Measurements from ENCODE around the gene DCAKD. TPM values are rescaled to one million over a fixed set of nuclear protein-coding genes. Genes with fewer than 3 reads are reported as not detected.

The DCAKD gene
- polyA plus RNA-seq, 4 donors, result 4.2 to 22.5 (median 11.4) TPM

DNA sequence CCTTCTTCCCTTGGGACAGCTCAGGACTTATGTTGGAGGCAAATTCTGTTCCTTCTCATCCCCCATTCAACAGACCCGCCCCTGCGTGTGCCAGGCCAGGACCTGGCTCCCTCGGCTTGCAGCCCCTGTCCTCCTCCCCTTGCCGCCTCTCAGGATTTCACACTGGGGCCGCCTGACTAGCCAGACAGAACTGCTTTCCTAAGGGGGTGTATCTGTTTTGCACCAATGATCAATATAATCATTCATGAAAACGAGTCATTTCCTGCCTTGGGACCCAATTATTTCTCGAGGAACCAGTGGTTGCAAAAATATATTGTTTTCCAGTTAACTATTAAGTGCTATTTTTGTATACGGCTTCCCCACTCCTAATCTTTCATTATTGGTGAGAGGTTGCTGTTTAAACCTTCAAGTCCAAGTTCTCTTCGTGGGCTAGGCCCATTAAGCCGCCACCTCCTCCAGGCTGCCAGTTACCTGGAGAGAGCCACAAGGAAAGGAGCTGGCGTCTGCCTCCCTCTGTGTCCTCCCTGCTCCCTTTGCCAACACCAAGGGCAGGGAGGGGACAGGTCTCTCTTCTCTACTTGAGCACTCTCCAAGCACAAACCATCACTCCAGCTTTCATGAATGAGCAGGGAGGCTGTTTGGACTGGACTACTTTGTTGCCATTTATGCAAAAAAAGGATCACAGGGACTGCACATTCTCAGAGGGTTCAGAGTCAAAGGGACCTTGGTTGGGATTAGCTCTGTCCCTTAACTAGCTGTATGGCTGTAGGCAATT is 8.9 kb downstream of the DCAKD start:
- no peaks in the 10 kb centered on the region for H3K4me1 ChIP-seq (ENCODE audit: control insufficient read depth in 3 of 3, insufficient read depth in 2 of 3, low read depth in 1 of 3, low read length in 2 of 3)
- WGBS, 3 donors, result 67 to 73% (median 67%) methylated on average over 11 of the region's 11 CpGs
- H3K4me3 ChIP-seq (ENCODE audit: low read depth in 1 of 3, low read length in 3 of 3), result no peak overlapping the region
- H3K27ac ChIP-seq (ENCODE audit: low read depth in 1 of 3, low read length in 2 of 3), result no peak overlapping the region
- H3K36me3 ChIP-seq (ENCODE audit: control insufficient read depth in 3 of 3, insufficient read depth in 2 of 3, low read depth in 1 of 3, low read length in 3 of 3), result peaks cover 0 to 33% (median 0%) of the 10 kb centered on the region in 3 donors
- H3K27me3 ChIP-seq (ENCODE audit: control insufficient read depth in 3 of 3, insufficient read depth in 3 of 3, low read length in 3 of 3), result no peaks in the 10 kb centered on the region
- FAIRE-seq (no peak), DNase-seq (no peak)
- H3K9me3 ChIP-seq (ENCODE audit: control insufficient read depth in 2 of 2, insufficient read depth in 1 of 2, low read depth in 1 of 2, low read length in 1 of 2), result no peaks in the 10 kb centered on the region

DNA sequence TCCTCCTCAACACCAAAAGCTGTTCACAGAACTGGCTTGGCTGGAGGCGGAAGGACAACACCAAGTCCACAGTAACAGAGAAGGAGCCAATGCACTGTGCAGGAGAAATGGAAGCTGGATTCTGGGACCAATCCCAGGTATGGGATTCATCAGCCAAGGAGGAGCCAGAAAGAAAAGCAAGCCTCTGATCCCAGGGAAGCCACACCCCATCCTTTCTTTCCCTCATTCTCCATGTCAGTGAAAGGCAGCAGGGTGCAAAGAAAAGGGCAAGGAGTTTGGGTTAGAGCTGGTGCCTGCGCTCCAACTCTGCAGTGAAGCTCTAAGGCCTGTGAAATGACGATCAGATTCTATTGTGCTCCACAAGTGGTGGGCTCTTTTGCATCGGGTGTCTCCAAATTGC is 11.0 kb downstream of the DCAKD start:
- H3K27ac ChIP-seq (ENCODE audit: low read depth in 1 of 3, low read length in 2 of 3), result no peak overlapping the region
- H3K36me3 ChIP-seq (ENCODE audit: control insufficient read depth in 3 of 3, insufficient read depth in 2 of 3, low read depth in 1 of 3, low read length in 3 of 3), result peaks cover 0 to 39% (median 0%) of the 10 kb centered on the region in 3 donors
- no peaks in the 10 kb centered on the region for H3K9me3 ChIP-seq (ENCODE audit: control insufficient read depth in 2 of 2, insufficient read depth in 1 of 2, low read depth in 1 of 2, low read length in 1 of 2)
- no peak overlapping the region for H3K4me3 ChIP-seq (ENCODE audit: low read depth in 1 of 3, low read length in 3 of 3)
- DNase-seq (no peak), FAIRE-seq (no peak)
- no peaks in the 10 kb centered on the region for H3K27me3 ChIP-seq (ENCODE audit: control insufficient read depth in 3 of 3, insufficient read depth in 3 of 3, low read length in 3 of 3)
- peaks cover 0 to 13% (median 2%) of the 10 kb centered on the region in 3 donors for H3K4me1 ChIP-seq (ENCODE audit: control insufficient read depth in 3 of 3, insufficient read depth in 2 of 3, low read depth in 1 of 3, low read length in 2 of 3)
- WGBS, 3 donors, result 74 to 87% (median 85%) methylated on average over 4 of the region's 4 CpGs

DNA sequence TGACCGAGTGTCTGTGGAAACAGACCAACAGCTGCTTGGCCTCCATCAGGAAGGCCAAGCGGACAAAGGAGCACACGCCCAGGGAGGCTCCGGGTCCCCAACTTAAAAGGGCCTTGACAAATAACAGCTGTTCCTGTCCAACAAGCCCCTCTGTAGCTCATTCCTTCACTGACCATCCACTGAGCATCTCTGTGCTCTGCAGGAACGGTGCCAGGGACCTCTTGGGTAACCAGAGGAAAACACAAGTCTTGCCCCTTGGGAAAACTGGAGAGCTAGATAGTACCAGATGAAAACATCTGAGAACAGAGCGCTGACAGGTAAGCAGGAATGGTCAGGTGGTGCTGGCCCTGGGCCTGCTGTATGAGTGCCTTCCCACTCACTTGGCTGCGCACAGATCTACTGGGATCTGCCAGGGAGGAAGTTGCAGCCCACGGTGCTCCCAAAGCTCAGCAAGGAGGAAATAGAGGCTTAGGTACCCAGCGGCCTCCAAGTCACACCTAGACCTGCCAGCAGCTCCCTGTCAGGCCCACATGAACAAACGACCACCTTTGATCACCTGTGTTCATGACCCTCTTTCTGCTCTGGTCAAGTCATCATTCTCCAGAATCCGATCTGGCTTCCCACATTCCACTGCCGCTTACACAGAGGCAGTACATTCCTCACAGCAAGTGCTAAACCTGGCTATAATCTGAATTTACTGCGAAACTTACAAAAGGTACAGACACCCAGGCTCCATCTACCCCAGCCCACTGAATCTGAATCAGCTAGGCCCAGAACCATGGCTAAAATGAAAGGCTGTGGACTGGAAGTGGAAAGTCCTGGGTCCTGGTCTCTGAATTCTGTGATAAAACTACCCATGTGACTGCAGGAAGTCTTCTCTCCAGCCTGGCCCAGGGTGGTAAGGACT is 12.5 kb downstream of the DCAKD start:
- Histone ChIP-seq H3K4me3 (ENCODE audit: low read depth in 1 of 3, low read length in 3 of 3) (no peak overlapping the region), H3K27me3 (ENCODE audit: control insufficient read depth in 3 of 3, insufficient read depth in 3 of 3, low read length in 3 of 3) (no peaks in the 10 kb centered on the region), H3K36me3 (ENCODE audit: control insufficient read depth in 3 of 3, insufficient read depth in 2 of 3, low read depth in 1 of 3, low read length in 3 of 3) (peaks cover 0 to 48% (median 2%) of the 10 kb centered on the region in 3 donors), H3K4me1 (ENCODE audit: control insufficient read depth in 3 of 3, insufficient read depth in 2 of 3, low read depth in 1 of 3, low read length in 2 of 3) (peaks cover 0 to 14% (median 2%) of the 10 kb centered on the region in 3 donors), H3K27ac (ENCODE audit: low read depth in 1 of 3, low read length in 2 of 3) (no peak overlapping the region), H3K9me3 (ENCODE audit: control insufficient read depth in 2 of 2, insufficient read depth in 1 of 2, low read depth in 1 of 2, low read length in 1 of 2) (no peaks in the 10 kb centered on the region)
- WGBS, 3 donors, result 70 to 88% (median 84%) methylated on average over 13 of the region's 13 CpGs
- no peak for DNase-seq
- FAIRE-seq, result no peak

DNA sequence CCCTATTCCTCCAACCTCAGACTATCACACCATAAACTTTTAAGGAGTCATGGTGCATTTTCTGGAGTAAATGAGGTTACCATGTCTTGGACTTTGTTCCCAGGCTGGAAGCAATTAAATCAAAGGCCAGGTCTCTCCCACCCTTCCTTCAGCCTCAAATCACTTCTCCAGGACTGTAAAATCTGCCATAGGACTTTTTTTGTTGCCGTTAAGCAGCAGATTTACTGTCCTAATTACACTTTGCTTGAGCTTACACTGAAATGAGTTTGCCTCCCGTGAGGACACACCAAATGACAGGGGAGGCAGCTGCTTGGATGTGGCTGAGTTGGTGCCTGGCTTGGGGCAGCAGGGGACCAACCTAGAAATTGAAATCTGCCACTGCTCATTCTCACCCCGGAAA is 14.7 kb downstream of the DCAKD start:
- WGBS, 3 donors, result 28 to 58% (median 40%) methylated on average over 3 of the region's 3 CpGs
- H3K9me3 ChIP-seq (ENCODE audit: control insufficient read depth in 2 of 2, insufficient read depth in 1 of 2, low read depth in 1 of 2, low read length in 1 of 2), result no peaks in the 10 kb centered on the region
- FAIRE-seq (no peak), DNase-seq (peak; percentile 51 to 74)
- H3K36me3 ChIP-seq (ENCODE audit: control insufficient read depth in 3 of 3, insufficient read depth in 2 of 3, low read depth in 1 of 3, low read length in 3 of 3), result peaks cover 0 to 61% (median 8%) of the 10 kb centered on the region in 3 donors
- peaks cover 0 to 14% (median 2%) of the 10 kb centered on the region in 3 donors for H3K4me1 ChIP-seq (ENCODE audit: control insufficient read depth in 3 of 3, insufficient read depth in 2 of 3, low read depth in 1 of 3, low read length in 2 of 3)
- no peaks in the 10 kb centered on the region for H3K27me3 ChIP-seq (ENCODE audit: control insufficient read depth in 3 of 3, insufficient read depth in 3 of 3, low read length in 3 of 3)
- peak overlapping the region in 1 of 3 donors; percentile 4 for H3K27ac ChIP-seq (ENCODE audit: low read depth in 1 of 3, low read length in 2 of 3)
- H3K4me3 ChIP-seq (ENCODE audit: low read depth in 1 of 3, low read length in 3 of 3), result no peak overlapping the region

DNA sequence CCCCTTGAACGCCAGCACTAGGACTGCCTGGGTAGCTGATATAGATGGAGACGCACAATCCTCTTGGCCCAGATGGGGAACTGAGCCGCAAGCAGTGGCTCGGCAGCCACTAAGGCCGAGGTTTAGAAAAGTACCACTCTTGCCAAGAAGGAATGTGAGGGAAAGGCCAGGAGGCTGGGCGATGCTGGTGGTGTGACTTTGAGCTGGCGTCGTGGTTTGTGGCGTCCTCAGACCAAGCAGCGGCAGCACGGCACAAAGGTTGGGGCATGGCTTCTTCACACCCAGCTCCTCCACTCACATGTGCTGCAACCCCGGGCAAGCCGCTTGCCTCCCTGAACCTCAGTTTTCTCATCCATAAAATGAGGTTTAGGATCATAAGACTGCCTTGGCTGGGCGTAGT is 15.6 kb downstream of the DCAKD start:
- no peak for FAIRE-seq
- DNase-seq, result no peak

DNA sequence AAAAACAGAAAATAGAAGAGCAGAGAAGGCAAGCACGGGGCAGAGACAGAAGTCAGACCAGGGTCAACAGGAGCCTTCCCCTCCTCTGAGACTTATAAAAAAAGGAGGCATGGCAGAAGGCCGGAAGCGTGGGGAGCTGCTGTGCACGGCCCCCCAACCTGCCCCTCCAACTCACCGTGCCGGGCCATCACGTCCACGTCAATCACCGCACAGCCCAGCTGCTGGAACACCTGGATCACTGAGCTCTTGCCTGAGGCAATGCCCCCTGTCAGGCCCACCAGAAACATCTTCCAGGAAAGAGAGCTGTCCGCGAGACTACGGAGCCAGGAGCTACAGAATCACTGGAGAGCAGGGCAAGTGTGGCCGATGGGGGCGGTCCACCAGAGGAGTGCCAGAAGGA is 16.8 kb downstream of the DCAKD start:
- FAIRE-seq (no peak), DNase-seq (no peak)
- Histone ChIP-seq H3K27me3 (ENCODE audit: control insufficient read depth in 3 of 3, insufficient read depth in 3 of 3, low read length in 3 of 3) (no peaks in the 10 kb centered on the region), H3K9me3 (ENCODE audit: control insufficient read depth in 2 of 2, insufficient read depth in 1 of 2, low read depth in 1 of 2, low read length in 1 of 2) (no peaks in the 10 kb centered on the region), H3K4me3 (ENCODE audit: low read depth in 1 of 3, low read length in 3 of 3) (no peak overlapping the region), H3K36me3 (ENCODE audit: control insufficient read depth in 3 of 3, insufficient read depth in 2 of 3, low read depth in 1 of 3, low read length in 3 of 3) (peaks cover 0 to 75% (median 8%) of the 10 kb centered on the region in 3 donors), H3K4me1 (ENCODE audit: control insufficient read depth in 3 of 3, insufficient read depth in 2 of 3, low read depth in 1 of 3, low read length in 2 of 3) (peaks cover 0 to 14% (median 2%) of the 10 kb centered on the region in 3 donors), H3K27ac (ENCODE audit: low read depth in 1 of 3, low read length in 2 of 3) (no peak overlapping the region)
- WGBS, 3 donors, result 95 to 98% (median 95%) methylated on average over 14 of the region's 14 CpGs

More for the DNA sequence above, 15.6 kb downstream of the DCAKD start:
- Histone ChIP-seq H3K4me3 (ENCODE audit: low read depth in 1 of 3, low read length in 3 of 3) (no peak overlapping the region), H3K27me3 (ENCODE audit: control insufficient read depth in 3 of 3, insufficient read depth in 3 of 3, low read length in 3 of 3) (no peaks in the 10 kb centered on the region), H3K27ac (ENCODE audit: low read depth in 1 of 3, low read length in 2 of 3) (no peak overlapping the region), H3K4me1 (ENCODE audit: control insufficient read depth in 3 of 3, insufficient read depth in 2 of 3, low read depth in 1 of 3, low read length in 2 of 3) (peaks cover 0 to 14% (median 2%) of the 10 kb centered on the region in 3 donors), H3K36me3 (ENCODE audit: control insufficient read depth in 3 of 3, insufficient read depth in 2 of 3, low read depth in 1 of 3, low read length in 3 of 3) (peaks cover 0 to 66% (median 8%) of the 10 kb centered on the region in 3 donors), H3K9me3 (ENCODE audit: control insufficient read depth in 2 of 2, insufficient read depth in 1 of 2, low read depth in 1 of 2, low read length in 1 of 2) (no peaks in the 10 kb centered on the region)
- 92 to 96% (median 96%) methylated on average over 14 of the region's 14 CpGs for WGBS, 3 donors

DNA sequence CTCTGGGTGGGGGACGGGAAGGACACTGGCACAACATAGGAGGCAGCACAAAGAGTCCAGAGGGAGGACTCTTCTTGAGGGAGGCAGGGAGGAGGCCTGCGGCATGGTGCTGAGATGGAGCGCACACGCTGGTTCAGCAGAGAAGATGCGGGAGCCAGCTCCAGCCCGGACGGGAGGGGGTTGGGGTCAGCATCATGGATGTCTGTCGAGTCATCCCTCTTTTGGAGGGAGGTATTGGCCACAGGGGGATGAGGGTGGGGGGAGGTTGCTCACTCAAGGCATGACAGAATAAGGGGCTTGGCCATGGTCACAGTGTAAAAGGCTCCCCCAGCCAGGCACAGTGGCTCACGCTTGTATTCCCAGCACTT is 19.3 kb downstream of the DCAKD start:
- 80 to 93% (median 90%) methylated on average over 9 of the region's 9 CpGs for WGBS, 3 donors
- FAIRE-seq, result no peak
- H3K27ac ChIP-seq (ENCODE audit: low read depth in 1 of 3, low read length in 2 of 3), result peak overlapping the region in 1 of 3 donors; percentile 0
- peaks cover 0 to 13% (median 2%) of the 10 kb centered on the region in 3 donors for H3K4me1 ChIP-seq (ENCODE audit: control insufficient read depth in 3 of 3, insufficient read depth in 2 of 3, low read depth in 1 of 3, low read length in 2 of 3)
- DNase-seq, result no peak
- no peaks in the 10 kb centered on the region for H3K9me3 ChIP-seq (ENCODE audit: control insufficient read depth in 2 of 2, insufficient read depth in 1 of 2, low read depth in 1 of 2, low read length in 1 of 2)
- no peak overlapping the region for H3K4me3 ChIP-seq (ENCODE audit: low read depth in 1 of 3, low read length in 3 of 3)
- no peaks in the 10 kb centered on the region for H3K27me3 ChIP-seq (ENCODE audit: control insufficient read depth in 3 of 3, insufficient read depth in 3 of 3, low read length in 3 of 3)
- peaks cover 0 to 80% (median 8%) of the 10 kb centered on the region in 3 donors for H3K36me3 ChIP-seq (ENCODE audit: control insufficient read depth in 3 of 3, insufficient read depth in 2 of 3, low read depth in 1 of 3, low read length in 3 of 3)
